Upper lobe of left lung (tissue), 4 donors: Measurements from ENCODE around the gene BEX4.

Source experiments
- EP300 ChIP-seq, 4 donors: sonication (generic); formaldehyde crosslinking; IDR thresholded peaks; one replicate each; pipeline ENCODE4 v1.5.1; 2017; ENCODE audit warnings: antibody characterized with exemption in 4 of 4, control low read depth in 2 of 4
- POLR2A ChIP-seq, 4 donors: fragments of 450-650 bp; IDR thresholded peaks; one replicate each; pipeline ENCODE4 v1.5.1; 2016 to 2017; ENCODE audit warnings: antibody characterized with exemption in 4 of 4, mild to moderate bottlenecking in 2 of 4
- POLR2AphosphoS5 ChIP-seq, 2 donors: sonication (generic); formaldehyde crosslinking; IDR thresholded peaks; one replicate each; pipeline ENCODE4 v1.5.1; 2017; ENCODE audit warnings: antibody characterized with exemption in 2 of 2
- TF ChIP-seq, protein P1 (sequence below), 6 experiments: fragments of 450-650 bp in 4 of 6; fragments of 200-600 bp in 2 of 6; sonication (generic) in 2 of 6; IDR thresholded peaks; one replicate each; pipeline ENCODE4 v1.5.1; 2016 to 2019; ENCODE audit warnings: antibody characterized with exemption in 6 of 6

DNA sequence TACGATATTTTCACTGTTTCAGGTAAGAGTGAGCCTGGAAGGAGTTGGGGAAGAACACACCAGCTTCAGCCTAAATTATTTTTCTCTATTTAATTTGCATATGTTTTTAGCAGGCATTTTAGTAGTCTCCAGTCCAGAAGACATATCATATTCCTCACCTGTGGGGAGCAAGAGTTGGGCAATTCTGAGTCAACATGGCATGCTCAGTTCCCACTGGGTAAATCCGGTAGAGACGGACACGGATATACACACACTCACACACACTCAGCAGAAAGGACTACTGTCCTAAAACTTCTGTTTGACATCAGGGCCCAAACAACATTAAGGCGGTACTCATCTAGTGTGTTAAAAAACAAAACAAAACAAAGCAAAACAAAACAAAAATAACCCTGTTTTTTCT lies 4.9 kb upstream of the BEX4 start:
- TF ChIP-seq, protein P1, sequence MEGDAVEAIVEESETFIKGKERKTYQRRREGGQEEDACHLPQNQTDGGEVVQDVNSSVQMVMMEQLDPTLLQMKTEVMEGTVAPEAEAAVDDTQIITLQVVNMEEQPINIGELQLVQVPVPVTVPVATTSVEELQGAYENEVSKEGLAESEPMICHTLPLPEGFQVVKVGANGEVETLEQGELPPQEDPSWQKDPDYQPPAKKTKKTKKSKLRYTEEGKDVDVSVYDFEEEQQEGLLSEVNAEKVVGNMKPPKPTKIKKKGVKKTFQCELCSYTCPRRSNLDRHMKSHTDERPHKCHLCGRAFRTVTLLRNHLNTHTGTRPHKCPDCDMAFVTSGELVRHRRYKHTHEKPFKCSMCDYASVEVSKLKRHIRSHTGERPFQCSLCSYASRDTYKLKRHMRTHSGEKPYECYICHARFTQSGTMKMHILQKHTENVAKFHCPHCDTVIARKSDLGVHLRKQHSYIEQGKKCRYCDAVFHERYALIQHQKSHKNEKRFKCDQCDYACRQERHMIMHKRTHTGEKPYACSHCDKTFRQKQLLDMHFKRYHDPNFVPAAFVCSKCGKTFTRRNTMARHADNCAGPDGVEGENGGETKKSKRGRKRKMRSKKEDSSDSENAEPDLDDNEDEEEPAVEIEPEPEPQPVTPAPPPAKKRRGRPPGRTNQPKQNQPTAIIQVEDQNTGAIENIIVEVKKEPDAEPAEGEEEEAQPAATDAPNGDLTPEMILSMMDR (IDR thresholded peaks at IDR 0.05) = no peak
- TF ChIP-seq POLR2AphosphoS5 (IDR thresholded peaks at IDR 0.05) (no peak), EP300 (IDR thresholded peaks at IDR 0.05) (no peak), POLR2A (IDR thresholded peaks at IDR 0.05) (no peak)
